Dedifferentiated amniotic fluid mesenchymal stem cell (primary cell): ENCODE data around the gene XAGE2.
"Not testable (repeated sequence)": the region's sequence is repeated elsewhere in the genome, so short reads cannot be mapped to it uniquely, and the experiment has no call there.

Experiments used
- DNase-seq: peaks from one replicate; pipeline ENCODE4 v3.0.0-alpha.2; 2016; ENCODE audit errors: extremely low spot score

The XAGE2 gene

GRCh38 chrX:52368368-52369055 lies at the start of gene XAGE2:
XAGE2 (plus strand) TSS chrX:52369021; CDS start chrX:52370015, 994 bp downstream.
- DNase-seq = no peak

- DNase-seq = no peak
Observed at GRCh38 chrX:52337410-52337809, 31.4 kb upstream of the XAGE2 start.

GRCh38 chrX:52341493-52341892 lies 27.3 kb upstream of the XAGE2 start:
- DNase-seq = no peak

GRCh38 chrX:52343131-52343530 lies 25.7 kb upstream of the XAGE2 start:
- DNase-seq = not testable (repeated sequence)

DNA sequence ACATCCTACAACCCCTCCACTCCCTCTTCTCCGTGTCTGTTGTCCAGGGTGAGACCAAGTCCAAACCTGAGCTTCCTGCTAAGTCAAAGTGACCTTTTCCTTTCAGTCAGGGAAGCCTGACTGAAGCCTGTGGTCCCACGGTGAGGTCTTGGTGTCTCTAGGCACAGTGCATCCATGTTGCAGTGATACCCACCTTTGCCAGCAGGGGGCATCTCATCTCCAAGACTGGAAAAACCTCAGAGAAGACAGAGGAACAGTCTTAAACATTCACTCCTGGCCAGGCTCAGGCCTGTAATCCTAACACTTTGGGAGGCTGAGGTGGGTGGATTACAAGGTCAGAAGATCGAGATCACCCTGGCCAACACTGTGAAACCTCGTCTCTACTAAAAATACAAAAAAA lies 23.4 kb upstream of the XAGE2 start:
- DNase-seq = not testable (repeated sequence)

DNA sequence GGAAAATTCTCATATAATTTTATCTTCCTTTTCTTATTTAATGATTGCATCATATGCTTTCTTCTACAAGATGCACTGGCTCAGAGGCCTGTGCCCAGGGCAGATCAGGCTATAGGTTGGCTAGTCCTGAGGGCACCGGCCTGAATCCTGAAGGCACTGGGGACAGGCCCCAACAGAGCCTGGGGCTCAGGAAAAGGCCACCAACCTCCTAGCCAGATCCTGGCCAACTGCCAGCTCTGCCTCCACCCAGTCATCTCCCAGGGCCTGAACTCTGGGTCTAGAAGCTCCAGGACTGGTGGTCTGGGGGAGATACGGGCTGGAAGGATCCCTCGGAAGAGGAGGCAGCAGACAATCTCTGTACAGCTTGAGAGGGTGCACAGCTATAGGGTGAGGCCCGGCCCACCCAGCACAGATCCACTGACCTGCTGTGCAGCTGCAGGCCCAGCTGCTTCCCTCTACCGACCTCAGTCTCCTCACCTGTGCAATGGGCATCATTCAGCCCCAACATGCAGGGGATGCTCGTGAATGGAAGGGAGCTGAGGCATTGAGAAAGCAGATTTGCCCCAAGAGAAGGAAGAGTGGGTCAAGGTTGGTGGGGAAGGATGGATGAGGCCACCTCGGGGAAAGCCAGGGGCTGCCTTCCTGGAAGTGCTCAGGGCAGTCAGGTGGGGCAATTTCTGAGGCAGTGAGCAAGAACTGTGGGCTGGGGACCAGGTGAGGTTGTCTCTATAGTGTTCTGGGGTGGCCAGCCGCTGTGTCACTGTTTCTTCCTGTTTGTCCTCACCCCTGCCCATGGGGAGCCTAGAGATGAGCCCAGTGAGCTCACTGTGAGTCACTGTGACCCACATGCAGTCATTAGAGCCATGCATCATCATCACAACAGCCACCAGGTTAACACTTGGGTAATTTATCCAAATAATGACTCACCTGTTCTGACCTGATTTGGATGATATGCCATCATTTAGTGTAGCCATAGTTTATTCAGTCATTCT lies 22.4 kb upstream of the XAGE2 start:
- no peak for DNase-seq

GRCh38 chrX:52349681-52350080 lies 19.1 kb upstream of the XAGE2 start:
- DNase-seq = no peak

DNA sequence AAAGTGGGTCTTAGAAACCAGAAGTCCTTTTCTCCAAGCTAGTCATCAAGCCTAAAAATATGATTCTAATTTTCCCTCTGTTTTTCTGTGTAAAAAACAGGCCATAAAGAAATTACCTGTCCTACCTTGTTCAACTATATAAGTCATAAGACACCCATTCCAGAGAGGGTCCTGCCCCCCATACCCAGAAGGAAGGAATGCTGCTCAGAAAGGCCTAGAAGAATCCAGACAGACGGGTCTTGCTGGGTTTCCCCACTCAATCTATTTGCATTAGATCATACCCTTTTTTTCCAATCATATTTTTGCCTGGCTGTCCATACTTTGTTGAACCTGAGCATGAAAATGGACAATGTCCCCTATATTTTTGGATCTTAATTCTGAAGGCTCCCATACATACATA lies 16.3 kb upstream of the XAGE2 start:
- no peak for DNase-seq

DNA sequence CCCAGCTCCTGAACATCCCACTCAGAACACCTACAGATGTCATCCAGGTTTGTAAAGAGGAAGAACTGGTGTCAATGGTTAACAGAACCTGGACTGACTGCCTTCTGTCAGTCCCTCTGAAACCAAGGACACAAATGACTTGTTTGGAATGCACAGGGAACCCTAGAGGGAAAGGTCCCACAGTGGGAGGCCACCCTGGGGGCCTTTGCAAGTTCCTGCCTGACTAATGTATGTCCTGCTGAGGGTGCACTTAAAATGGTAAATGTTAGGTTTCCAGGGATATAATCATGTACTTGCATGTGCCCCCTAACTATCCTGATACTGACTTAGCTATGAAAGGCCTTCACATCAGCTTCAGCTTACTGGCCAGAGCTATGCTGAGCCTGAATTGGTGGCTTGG lies 15.0 kb upstream of the XAGE2 start:
- DNase-seq = no peak

- no peak for DNase-seq
Observed at GRCh38 chrX:52355108-52355507, 13.7 kb upstream of the XAGE2 start.

DNA sequence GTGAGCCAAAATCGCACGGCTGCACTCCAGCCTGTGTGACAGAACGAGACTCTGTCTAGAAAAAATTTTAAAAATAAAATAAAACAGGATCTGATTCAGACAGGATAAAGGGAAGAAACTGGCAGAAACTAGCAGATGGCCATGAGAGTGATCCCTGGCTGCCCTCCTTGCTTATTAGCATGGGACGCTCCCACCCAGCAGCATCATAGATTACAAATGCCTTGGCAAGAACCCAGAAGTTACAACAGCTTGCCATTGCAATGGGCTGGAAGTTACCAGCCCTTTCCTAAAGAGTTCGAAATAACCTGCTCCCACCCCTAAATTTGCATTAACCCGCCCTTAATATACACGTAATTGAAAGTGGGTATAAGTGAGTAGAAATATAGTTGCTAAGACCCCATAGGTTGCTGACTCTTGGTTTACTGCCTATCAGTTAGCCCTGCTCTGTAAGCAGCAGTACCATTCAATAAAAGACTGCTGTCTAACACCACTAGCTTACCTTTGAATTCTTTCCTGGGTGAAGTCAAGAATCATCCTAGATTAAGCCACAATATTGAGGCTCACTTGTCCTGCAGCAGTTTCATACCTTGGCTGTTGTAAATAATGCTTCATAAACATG lies 9.1 kb upstream of the XAGE2 start:
- DNase-seq = no peak

- no peak for DNase-seq
Observed at GRCh38 chrX:52361941-52362340, 6.9 kb upstream of the XAGE2 start.

DNA sequence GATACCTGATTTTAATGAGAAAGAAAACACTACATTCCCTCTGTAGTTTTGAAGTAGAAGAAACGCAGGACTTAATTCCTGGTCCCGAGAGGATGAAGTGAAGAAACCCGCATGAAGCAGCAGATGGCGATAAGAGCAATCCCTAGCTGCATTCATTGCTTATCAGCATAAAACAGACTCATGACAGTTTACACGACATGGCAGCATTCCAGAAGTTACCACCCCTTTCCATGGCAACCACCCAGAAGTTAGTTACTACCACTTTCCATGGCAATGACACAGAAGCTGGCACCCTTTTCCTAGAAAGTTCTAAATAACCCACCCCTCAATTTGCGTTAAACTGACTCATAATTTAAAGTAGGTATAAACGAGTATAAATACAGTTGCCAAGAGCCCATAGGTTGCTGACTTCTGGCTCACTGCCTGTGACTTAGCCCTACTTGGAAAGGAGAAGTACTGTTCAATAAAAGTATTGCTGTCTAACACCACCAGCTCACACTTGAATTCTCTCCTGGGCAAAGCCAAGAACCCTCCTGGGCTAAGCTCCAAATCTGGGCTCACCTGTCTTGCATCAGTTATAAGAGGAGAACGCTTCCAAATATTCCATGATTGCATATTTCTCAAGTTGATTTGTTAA lies 5.5 kb upstream of the XAGE2 start:
- no peak for DNase-seq

DNA sequence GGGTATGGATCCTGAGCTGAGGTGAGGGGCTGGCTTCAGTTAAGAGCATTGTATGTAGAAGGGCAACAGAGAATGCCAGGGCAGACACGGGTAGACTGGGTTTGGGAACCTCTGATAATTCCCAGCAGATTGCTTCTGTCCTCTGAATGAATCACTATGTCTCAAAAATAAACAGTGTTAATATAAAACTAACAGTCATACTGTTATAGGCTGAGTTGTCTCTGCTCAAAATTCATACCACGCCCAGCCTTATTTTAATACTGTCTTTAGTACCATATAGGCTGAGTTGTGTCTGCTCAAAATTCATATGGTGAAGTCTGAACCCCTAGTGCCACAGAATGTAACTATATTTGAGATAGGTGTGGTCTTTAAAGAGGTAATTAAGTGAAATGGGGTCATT lies 10.0 kb downstream of the XAGE2 start:
- no peak for DNase-seq

DNA sequence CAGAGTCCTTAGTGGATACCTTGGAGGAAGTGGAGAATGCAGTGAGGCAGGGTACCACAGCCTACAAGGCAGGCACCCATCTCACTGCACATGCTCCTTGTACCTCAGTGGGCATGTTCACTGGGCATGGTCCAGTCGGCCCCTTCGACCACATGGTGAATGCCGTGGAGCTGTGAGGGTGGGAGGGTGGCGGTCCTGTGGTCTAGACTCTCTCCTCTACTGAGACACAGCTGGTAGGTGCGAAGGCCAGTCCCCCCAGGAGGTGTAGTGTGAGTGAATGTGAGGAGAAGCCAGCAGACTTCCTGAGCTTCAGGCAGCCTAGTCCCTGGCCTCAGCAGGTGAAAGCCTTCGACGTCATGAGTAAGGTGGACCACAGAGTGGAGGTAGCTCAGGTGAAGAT lies 12.2 kb downstream of the XAGE2 start:
- no peak for DNase-seq

GRCh38 chrX:52410439-52411394 lies 41.9 kb downstream of the XAGE2 start:
- DNase-seq = no peak

DNA sequence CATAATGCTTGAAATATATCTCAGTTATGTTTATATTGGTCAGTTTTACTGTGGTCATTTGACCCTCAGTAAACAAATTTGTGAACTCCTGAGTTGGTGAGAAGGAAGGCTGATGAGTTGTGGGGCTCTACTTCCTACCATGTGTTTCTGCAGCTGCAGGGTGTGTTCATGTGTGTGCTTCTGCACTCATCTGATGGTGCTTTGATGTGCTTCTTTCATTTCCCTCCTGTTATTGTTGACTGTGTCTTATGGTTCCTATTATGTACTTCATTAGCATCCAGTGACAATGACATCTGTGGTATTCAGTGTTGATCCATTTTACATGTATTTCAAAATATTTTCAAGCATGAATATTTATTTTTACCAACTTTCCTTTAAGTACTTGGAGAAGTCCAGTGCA lies 46.5 kb downstream of the XAGE2 start:
- no peak for DNase-seq

GRCh38 chrX:52416816-52417215 lies 48.0 kb downstream of the XAGE2 start:
- DNase-seq = no peak

DNA sequence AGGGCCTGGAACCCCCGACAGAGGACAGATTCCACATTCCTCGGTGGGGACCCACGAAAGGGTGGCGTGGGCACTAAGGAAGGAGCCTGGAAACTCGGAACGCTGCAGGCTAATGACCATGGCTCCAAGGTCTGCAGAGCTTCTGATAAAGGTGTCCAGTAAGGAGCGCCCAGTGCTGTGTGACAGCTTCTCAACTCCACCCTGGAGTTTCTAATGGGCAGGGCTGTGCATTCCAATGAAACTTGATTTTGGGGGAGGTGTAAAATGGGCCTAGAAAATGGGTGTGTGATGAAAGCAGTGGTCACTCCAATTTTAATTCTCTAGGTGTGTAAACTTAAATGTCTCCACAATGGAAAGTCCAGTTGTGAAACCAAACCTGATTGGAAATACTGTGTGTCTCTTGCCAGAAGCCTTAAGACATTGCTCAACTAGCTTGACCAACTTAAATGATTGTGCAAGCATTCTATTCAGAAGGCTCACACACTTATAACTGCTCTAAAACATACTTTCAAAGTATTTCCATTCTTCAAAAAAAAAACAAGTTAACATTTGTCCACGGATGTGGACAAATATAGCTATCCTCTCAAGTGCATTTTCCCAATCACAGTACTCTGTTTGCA lies 52.1 kb downstream of the XAGE2 start:
- no peak for DNase-seq

DNA sequence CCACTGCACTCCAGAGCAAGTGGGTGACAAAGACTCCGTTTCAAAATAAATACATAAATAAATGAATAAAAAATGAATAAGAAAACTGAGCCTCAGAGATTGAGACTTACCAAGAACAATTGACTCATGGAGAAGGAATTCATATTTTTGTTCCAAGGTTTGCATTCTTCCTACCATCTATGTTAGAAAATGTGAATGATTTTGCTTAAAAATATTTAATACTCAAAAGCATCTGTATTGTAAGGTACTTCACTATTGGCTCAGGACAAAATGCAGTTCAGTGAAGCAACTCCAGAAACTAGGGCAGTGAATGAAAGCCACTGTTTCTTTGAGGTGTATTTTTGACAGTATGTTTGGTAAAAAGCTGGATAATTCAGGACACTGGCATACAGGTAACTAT lies 54.1 kb downstream of the XAGE2 start:
- peak; percentile 78 for DNase-seq
